HCT116 (cell line): ENCODE results near the gene KRT85. TPM values are rescaled to one million over a fixed set of nuclear protein-coding genes. Genes with fewer than 3 reads are reported as not detected.

Experiments
- ATAC-seq: fragments of 200-7000 bp; cut with Tn5 transposase; 2 replicates; pipeline ENCODE4 v1.9.1; 2020; ENCODE audit warnings: mild to moderate bottlenecking, moderate library complexity
- BruUV-seq: library from RNA; stranded (reverse); fragments of 400-500 nt; replicated peaks from 2 replicates; lab custom pipeline; 2021; lab: Mats Ljungman, UMichigan
- CTCF ChIA-PET: fragments of 300-600 bp; sonication (Branson Sonifier 250); formaldehyde crosslinking; loops from one replicate; lab custom pipeline; 2021; ENCODE audit warnings: antibody characterized with exemption; lab: Charles Lee
- POLR2A ChIA-PET: fragments of 300-600, 350-600 bp; sonication (Branson Sonifier 250); formaldehyde crosslinking; loops from one replicate; lab custom pipeline; 2021; ENCODE audit warnings: antibody characterized with exemption; lab: Charles Lee
- RAD21 ChIA-PET, 2 experiments: fragments of 300-600 bp; sonication (Branson Sonifier 250); formaldehyde crosslinking; loops; one replicate each; lab custom pipeline; 2023; ENCODE audit warnings: low total read pairs in 2 of 2; ENCODE audit not compliant: uncharacterized antibody in 2 of 2, unreplicated experiment in 2 of 2, low non-redundant PET in 1 of 2; lab: Charles Lee
- DNase-seq: peaks from one replicate; pipeline ENCODE4 v3.0.0-alpha.2; 2010; ENCODE audit warnings: low read depth, low spot score
- H2AFZ ChIP-seq: fragments of 200-600 bp; shearing (Covaris generic), sonication (generic); 2 replicates; pipeline ENCODE4 v1.6.1; 2017; ENCODE audit warnings: low read depth, mixed run types, mixed read lengths, antibody characterized with exemption, low read length; ENCODE audit not compliant: poor library complexity, severe bottlenecking
- H3K27ac ChIP-seq: 2 replicates; pipeline ENCODE4 v1.5.1; 2012; ENCODE audit warnings: low read depth, low read length
- H3K27me3 ChIP-seq: fragments of 200-600 bp; sonication (generic); 2 replicates; pipeline ENCODE4 v1.6.1; 2016; ENCODE audit warnings: mixed run types, low read length, mixed read lengths; ENCODE audit not compliant: insufficient read depth
- H3K36me3 ChIP-seq, 2 experiments: fragments of 200-500 bp in 1 of 2; fragments of 200-600 bp in 1 of 2; sonication (Bioruptor generic) in 1 of 2; sonication (generic) in 1 of 2; 2 replicates each; pipeline versions ENCODE4 v1.5.1 to v1.6.1; 2014 to 2016; ENCODE audit warnings: low read length in 2 of 2, inconsistent platforms in 1 of 2, mixed read lengths in 1 of 2, mixed run types in 1 of 2; ENCODE audit not compliant: insufficient read depth in 2 of 2, control insufficient read depth in 1 of 2
- H3K4me1 ChIP-seq, 2 experiments: fragments of 200-600 bp in 1 of 2; sonication (generic) in 1 of 2; 2 replicates each; pipeline versions ENCODE4 v1.5.1 to v1.6.1; 2012 to 2017; ENCODE audit warnings: low read length in 2 of 2, inconsistent platforms in 1 of 2, mild to moderate bottlenecking in 1 of 2, mixed read lengths in 1 of 2, mixed run types in 1 of 2, moderate library complexity in 1 of 2; ENCODE audit not compliant: insufficient read depth in 2 of 2, control insufficient read depth in 1 of 2
- H3K4me2 ChIP-seq: fragments of 200-600 bp; sonication (generic); 2 replicates; pipeline ENCODE4 v1.6.1; 2017; ENCODE audit warnings: mixed run types, low read length, mixed read lengths
- H3K4me3 ChIP-seq, 2 experiments: fragments of 200-600 bp in 1 of 2; sonication (generic) in 1 of 2; replicated peaks in 1 of 2; 2 replicates each; pipeline ENCODE4 v1.5.1; 2011 to 2016; ENCODE audit warnings: low read length in 2 of 2, control low read depth in 1 of 2, low read depth in 1 of 2, mild to moderate bottlenecking in 1 of 2, mixed read lengths in 1 of 2, mixed run types in 1 of 2
- H3K79me2 ChIP-seq: fragments of 200-600 bp; sonication (generic); 2 replicates; pipeline ENCODE4 v1.6.1; 2017; ENCODE audit warnings: mild to moderate bottlenecking, mixed run types, low read length, moderate library complexity, mixed read lengths; ENCODE audit not compliant: insufficient read depth
- H3K9ac ChIP-seq: fragments of 200-600 bp; sonication (generic); 2 replicates; pipeline ENCODE4 v1.6.1; 2016; ENCODE audit warnings: low read length, mixed read lengths
- H3K9me2 ChIP-seq: fragments of 200-600 bp; sonication (generic), shearing (Covaris generic); 2 replicates; pipeline ENCODE4 v1.6.1; 2017; ENCODE audit warnings: mixed run types, mild to moderate bottlenecking, moderate library complexity; ENCODE audit not compliant: insufficient read depth
- H3K9me3 ChIP-seq, 2 experiments: fragments of 200-500 bp in 1 of 2; fragments of 200-600 bp in 1 of 2; sonication (Bioruptor generic) in 1 of 2; sonication (generic) in 1 of 2; 2 replicates each; pipeline ENCODE4 v1.6.1; 2014 to 2017; ENCODE audit warnings: low read length in 2 of 2, mixed read lengths in 2 of 2, inconsistent platforms in 1 of 2, low read depth in 1 of 2, mild to moderate bottlenecking in 1 of 2, mixed run types in 1 of 2, moderate library complexity in 1 of 2; ENCODE audit not compliant: control insufficient read depth in 1 of 2, insufficient read depth in 1 of 2
- H4K20me1 ChIP-seq: fragments of 200-600 bp; sonication (generic), shearing (Covaris generic); 2 replicates; pipeline ENCODE4 v1.6.1; 2017; ENCODE audit warnings: mixed run types, mild to moderate bottlenecking, moderate library complexity; ENCODE audit not compliant: insufficient read depth
- ATF3 ChIP-seq: IDR thresholded peaks from 2 replicates; pipeline ENCODE4 v1.6.1; 2012
- CTCF ChIP-seq, 3 experiments: fragments of 200-600 bp in 1 of 3; sonication (generic) in 1 of 3; IDR thresholded peaks in 2 of 3; conservative IDR thresholded peaks in 1 of 3; 2 replicates each; pipeline ENCODE4 v1.5.1; 2012 to 2017; ENCODE audit warnings: low read depth in 2 of 3, low read length in 2 of 3, antibody characterized with exemption in 1 of 3, borderline replicate concordance in 1 of 3, control low read depth in 1 of 3, mild to moderate bottlenecking in 1 of 3, mixed read lengths in 1 of 3, mixed run types in 1 of 3, moderate library complexity in 1 of 3; ENCODE audit not compliant: insufficient read depth in 1 of 3
- FOSL1 ChIP-seq: IDR thresholded peaks from 2 replicates; pipeline ENCODE4 v1.6.1; 2012; ENCODE audit warnings: low read depth
- JUND ChIP-seq: IDR thresholded peaks from 2 replicates; pipeline ENCODE4 v1.6.1; 2012
- MAX ChIP-seq: IDR thresholded peaks from 2 replicates; pipeline ENCODE4 v1.6.1; 2012
- POLR2A ChIP-seq: IDR thresholded peaks from 2 replicates; pipeline ENCODE4 v1.7.0; 2011; ENCODE audit warnings: borderline replicate concordance; ENCODE audit not compliant: insufficient read depth, insufficient read length; ENCODE audit errors: extremely low read depth
- POLR2AphosphoS5 ChIP-seq: IDR thresholded peaks from 2 replicates; pipeline ENCODE4 v1.6.1; 2011; ENCODE audit warnings: mild to moderate bottlenecking, low read depth, low read length, moderate library complexity
- RAD21 ChIP-seq: IDR thresholded peaks from 2 replicates; pipeline ENCODE4 v1.6.1; 2012; ENCODE audit warnings: low read depth, mild to moderate bottlenecking
- SIN3A ChIP-seq: IDR thresholded peaks from 2 replicates; pipeline ENCODE4 v1.6.1; 2012; ENCODE audit warnings: low read depth
- TCF7L2 ChIP-seq: IDR thresholded peaks from 2 replicates; pipeline ENCODE4 v1.7.0; 2011; ENCODE audit warnings: borderline replicate concordance, inconsistent platforms; ENCODE audit not compliant: insufficient read depth, insufficient read length; ENCODE audit errors: extremely low read depth
- ZFX ChIP-seq: fragments of 450-650 bp; IDR thresholded peaks from 2 replicates; pipeline ENCODE4 v1.6.1; 2017
- ZNF274 ChIP-seq: fragments of 200-500 bp; sonication (Bioruptor generic); IDR thresholded peaks from 2 replicates; pipeline ENCODE4 v1.6.1; 2014; ENCODE audit warnings: mild to moderate bottlenecking, low read depth, low read length, inconsistent platforms
- intact Hi-C: fragments of 100-400 bp; cut with micrococcal nuclease; formaldehyde crosslinking; loops from 2 replicates; pipeline ENCODE4 v1.10.0; 2022
- total RNA-seq: library from RNA; stranded (reverse); gene quantifications from one replicate; pipeline ENCODE4 v1.2.1, GENCODE V29; 2021; ENCODE audit not compliant: unreplicated experiment
- TF ChIP-seq, protein P1 (sequence below): IDR thresholded peaks from 2 replicates; pipeline ENCODE4 v1.6.1; 2011; ENCODE audit warnings: mild to moderate bottlenecking, low read length, moderate library complexity; ENCODE audit not compliant: insufficient replicate concordance; ENCODE audit errors: extremely low read depth

KRT85 gene
- total RNA-seq, 1 experiment from 2014 or later: not detected

DNA sequence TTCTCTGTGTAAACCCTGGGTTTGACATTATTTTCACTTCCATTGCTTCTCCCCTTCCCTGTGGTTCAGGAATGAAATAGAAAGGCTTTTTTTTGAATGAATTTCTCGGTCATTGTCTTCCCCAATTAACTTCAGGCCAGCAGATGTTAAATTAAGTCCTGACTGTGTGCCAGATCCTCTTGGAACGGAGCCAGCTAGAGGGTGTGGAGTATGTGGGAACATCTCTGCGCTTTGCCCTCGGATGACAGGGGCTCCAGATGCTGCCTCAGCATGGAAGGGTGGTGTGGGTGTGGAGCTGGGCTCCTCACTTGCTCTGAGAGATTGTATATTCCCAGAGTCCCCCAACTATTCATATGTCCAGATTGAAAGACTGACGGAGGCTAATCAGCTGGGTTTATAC lies 13.1 kb downstream of the KRT85 start:
- ChIA-PET POLR2A (no interaction called here), CTCF (no interaction called here), RAD21 (no interaction called here)
- BruUV-seq: no TSS peak
- no peak overlapping the region for H3K4me2 ChIP-seq
- H4K20me1 ChIP-seq: no peaks in the 10 kb centered on the region
- intact Hi-C loops: no loop called here
- H3K9me2 ChIP-seq: no peaks in the 10 kb centered on the region
- H3K27ac ChIP-seq: no peak overlapping the region
- no peaks in the 10 kb centered on the region; a peak in 1 of 4 replicates for H3K4me1 ChIP-seq
- no peak overlapping the region for H3K4me3 ChIP-seq
- H3K36me3 ChIP-seq: no peaks in the 10 kb centered on the region
- TF ChIP-seq FOSL1 (no peak), POLR2A (no peak), JUND (no peak), RAD21 (no peak), CTCF (IDR thresholded peaks at IDR 0.05 in 2 of 3, conservative IDR thresholded peaks at IDR 0.05 in 1 of 3; ENCODE audit: borderline replicate concordance in 1 of 3, insufficient read depth in 1 of 3, low read depth in 2 of 3, low read length in 2 of 3) (no peak)
- no peak overlapping the region for H2AFZ ChIP-seq
- H3K9ac ChIP-seq: no peak overlapping the region
- DNase-seq: no peak
- H3K79me2 ChIP-seq: no peaks in the 10 kb centered on the region
- H3K9me3 ChIP-seq: no peaks in the 10 kb centered on the region
- no peaks in the 10 kb centered on the region; the same call in 1 of the 2 replicates for H3K27me3 ChIP-seq
- ATAC-seq: no peak

DNA sequence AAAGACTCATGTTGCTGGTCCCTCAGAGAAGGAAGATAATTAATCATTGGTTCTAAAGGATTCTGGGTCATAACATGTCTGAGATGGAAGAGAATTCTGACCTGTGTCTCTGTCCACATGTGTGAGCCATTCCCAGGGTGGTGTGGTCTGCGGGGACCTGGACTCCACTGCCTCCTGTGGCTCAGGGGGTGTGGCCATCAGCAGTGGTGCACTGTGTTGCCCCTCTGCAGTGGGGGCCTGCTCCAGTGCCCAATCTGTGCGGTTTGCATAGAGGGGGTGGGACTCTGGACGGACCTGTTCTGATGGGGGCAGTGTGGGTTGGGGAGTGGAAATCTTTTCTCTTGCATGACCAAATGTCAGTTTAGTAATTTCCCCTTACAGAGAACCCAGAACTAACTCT lies 13.5 kb downstream of the KRT85 start:
- ATAC-seq (no peak), DNase-seq (no peak)
- Histone ChIP-seq H2AFZ (no peak overlapping the region), H3K9me3 (no peaks in the 10 kb centered on the region), H3K36me3 (no peaks in the 10 kb centered on the region), H3K9me2 (no peaks in the 10 kb centered on the region), H3K79me2 (no peaks in the 10 kb centered on the region), H3K4me3 (no peak overlapping the region), H3K9ac (no peak overlapping the region), H3K4me2 (no peak overlapping the region), H4K20me1 (no peaks in the 10 kb centered on the region), H3K27me3 (no peaks in the 10 kb centered on the region; the same call in 1 of the 2 replicates), H3K27ac (no peak overlapping the region), H3K4me1 (no peaks in the 10 kb centered on the region; a peak in 1 of 4 replicates)
- CTCF ChIA-PET: no interaction called here
- no peak for TF ChIP-seq POLR2AphosphoS5
- TF ChIP-seq ZFX: no peak
- TF ChIP-seq ATF3: no peak
- no peak for TF ChIP-seq MAX
- TF ChIP-seq POLR2A: no peak
- no peak for TF ChIP-seq SIN3A
- TF ChIP-seq, protein P1, sequence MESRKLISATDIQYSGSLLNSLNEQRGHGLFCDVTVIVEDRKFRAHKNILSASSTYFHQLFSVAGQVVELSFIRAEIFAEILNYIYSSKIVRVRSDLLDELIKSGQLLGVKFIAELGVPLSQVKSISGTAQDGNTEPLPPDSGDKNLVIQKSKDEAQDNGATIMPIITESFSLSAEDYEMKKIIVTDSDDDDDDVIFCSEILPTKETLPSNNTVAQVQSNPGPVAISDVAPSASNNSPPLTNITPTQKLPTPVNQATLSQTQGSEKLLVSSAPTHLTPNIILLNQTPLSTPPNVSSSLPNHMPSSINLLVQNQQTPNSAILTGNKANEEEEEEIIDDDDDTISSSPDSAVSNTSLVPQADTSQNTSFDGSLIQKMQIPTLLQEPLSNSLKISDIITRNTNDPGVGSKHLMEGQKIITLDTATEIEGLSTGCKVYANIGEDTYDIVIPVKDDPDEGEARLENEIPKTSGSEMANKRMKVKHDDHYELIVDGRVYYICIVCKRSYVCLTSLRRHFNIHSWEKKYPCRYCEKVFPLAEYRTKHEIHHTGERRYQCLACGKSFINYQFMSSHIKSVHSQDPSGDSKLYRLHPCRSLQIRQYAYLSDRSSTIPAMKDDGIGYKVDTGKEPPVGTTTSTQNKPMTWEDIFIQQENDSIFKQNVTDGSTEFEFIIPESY: no peak
- TF ChIP-seq ZNF274: no peak
- no peak for TF ChIP-seq TCF7L2
- no peak for TF ChIP-seq FOSL1
- intact Hi-C loops: no loop called here
- POLR2A ChIA-PET: no interaction called here
- RAD21 ChIA-PET: no interaction called here
- BruUV-seq: no TSS peak
